HL-60 (cell line): ENCODE measurements around the gene TLR8.
A peak's percentile ranks its signal among the peaks of the same experiment; 100 is the strongest.

Experiments used
- DNase-seq, 2 experiments: peaks; one replicate each; pipeline ENCODE4 v3.0.0-alpha.2; 2010 to 2020; ENCODE audit warnings: low read depth in 1 of 2, low spot score in 1 of 2
- H3K27ac ChIP-seq: fragments of 250-450 bp; sonication (Bioruptor Pico); replicated peaks from 2 replicates; pipeline ENCODE4 v1.5.1; 2020; ENCODE audit warnings: mild to moderate bottlenecking, moderate library complexity
- H3K27me3 ChIP-seq: fragments of 250-450 bp; sonication (Bioruptor Pico); 2 replicates; pipeline ENCODE4 v1.5.1; 2021; ENCODE audit warnings: mild to moderate bottlenecking, moderate library complexity; ENCODE audit not compliant: insufficient read depth, poor library complexity, severe bottlenecking
- H3K4me3 ChIP-seq: replicated peaks from 2 replicates; pipeline ENCODE4 v1.5.1; 2011; ENCODE audit warnings: mild to moderate bottlenecking, control low read depth, low read length; ENCODE audit not compliant: insufficient read depth
- GABPA ChIP-seq: IDR thresholded peaks from 2 replicates; pipeline ENCODE4 v1.6.1; 2012; ENCODE audit warnings: low read depth
- POLR2AphosphoS5 ChIP-seq: IDR thresholded peaks from 2 replicates; pipeline ENCODE4 v1.6.1; 2012; ENCODE audit warnings: low read depth
- SPI1 ChIP-seq: IDR thresholded peaks from 2 replicates; pipeline ENCODE4 v1.6.1; 2012; ENCODE audit warnings: low read depth, mild to moderate bottlenecking, borderline replicate concordance
- TF ChIP-seq, protein P1 (sequence below): IDR thresholded peaks from one replicate; pipeline ENCODE4 v1.5.1; 2011; ENCODE audit warnings: low read length, control low read depth, inconsistent platforms; ENCODE audit not compliant: insufficient read depth
- TF ChIP-seq, protein P2 (sequence below): IDR thresholded peaks from 2 replicates; pipeline ENCODE4 v1.6.1; 2012; ENCODE audit warnings: low read depth; ENCODE audit not compliant: insufficient replicate concordance

TLR8 gene

DNA sequence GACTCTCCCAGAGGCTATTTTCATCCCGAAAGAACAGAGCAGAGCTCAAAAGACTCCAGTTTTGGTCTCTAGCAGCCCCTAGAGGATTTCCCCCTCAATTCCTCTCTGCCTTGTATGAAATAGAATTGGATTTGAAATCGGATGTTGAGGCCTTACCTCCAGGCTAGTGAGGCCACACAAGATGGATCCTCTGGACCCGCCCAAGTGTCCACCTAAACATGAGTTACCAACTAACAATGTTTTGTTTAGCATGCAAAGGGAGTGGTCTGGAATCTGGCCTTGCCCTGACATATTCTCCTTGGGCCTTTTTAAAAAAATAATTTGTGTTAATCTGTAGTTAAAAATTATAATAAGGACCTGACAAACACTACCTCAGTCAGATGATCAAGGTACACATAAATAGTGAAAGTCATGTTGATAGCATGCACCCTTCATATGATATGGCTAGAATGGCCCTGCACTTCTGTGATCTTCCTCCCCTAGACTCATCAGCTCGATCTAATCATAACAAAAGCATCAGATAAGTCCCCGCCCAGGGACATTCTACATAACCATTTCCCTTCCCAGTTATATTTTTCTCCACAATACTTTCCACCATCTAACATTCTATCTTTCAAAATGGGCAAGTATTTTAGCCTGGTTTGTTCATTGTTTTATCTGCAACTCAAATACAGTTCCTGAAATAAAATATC is 6.5 kb downstream of the TLR8 start:
- DNase-seq = no peak
- Histone ChIP-seq H3K27ac (no peak overlapping the region), H3K27me3 (no peaks in the 10 kb centered on the region), H3K4me3 (no peak overlapping the region)
- TF ChIP-seq, protein P1, sequence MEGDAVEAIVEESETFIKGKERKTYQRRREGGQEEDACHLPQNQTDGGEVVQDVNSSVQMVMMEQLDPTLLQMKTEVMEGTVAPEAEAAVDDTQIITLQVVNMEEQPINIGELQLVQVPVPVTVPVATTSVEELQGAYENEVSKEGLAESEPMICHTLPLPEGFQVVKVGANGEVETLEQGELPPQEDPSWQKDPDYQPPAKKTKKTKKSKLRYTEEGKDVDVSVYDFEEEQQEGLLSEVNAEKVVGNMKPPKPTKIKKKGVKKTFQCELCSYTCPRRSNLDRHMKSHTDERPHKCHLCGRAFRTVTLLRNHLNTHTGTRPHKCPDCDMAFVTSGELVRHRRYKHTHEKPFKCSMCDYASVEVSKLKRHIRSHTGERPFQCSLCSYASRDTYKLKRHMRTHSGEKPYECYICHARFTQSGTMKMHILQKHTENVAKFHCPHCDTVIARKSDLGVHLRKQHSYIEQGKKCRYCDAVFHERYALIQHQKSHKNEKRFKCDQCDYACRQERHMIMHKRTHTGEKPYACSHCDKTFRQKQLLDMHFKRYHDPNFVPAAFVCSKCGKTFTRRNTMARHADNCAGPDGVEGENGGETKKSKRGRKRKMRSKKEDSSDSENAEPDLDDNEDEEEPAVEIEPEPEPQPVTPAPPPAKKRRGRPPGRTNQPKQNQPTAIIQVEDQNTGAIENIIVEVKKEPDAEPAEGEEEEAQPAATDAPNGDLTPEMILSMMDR = no peak
- TF ChIP-seq, protein P2, sequence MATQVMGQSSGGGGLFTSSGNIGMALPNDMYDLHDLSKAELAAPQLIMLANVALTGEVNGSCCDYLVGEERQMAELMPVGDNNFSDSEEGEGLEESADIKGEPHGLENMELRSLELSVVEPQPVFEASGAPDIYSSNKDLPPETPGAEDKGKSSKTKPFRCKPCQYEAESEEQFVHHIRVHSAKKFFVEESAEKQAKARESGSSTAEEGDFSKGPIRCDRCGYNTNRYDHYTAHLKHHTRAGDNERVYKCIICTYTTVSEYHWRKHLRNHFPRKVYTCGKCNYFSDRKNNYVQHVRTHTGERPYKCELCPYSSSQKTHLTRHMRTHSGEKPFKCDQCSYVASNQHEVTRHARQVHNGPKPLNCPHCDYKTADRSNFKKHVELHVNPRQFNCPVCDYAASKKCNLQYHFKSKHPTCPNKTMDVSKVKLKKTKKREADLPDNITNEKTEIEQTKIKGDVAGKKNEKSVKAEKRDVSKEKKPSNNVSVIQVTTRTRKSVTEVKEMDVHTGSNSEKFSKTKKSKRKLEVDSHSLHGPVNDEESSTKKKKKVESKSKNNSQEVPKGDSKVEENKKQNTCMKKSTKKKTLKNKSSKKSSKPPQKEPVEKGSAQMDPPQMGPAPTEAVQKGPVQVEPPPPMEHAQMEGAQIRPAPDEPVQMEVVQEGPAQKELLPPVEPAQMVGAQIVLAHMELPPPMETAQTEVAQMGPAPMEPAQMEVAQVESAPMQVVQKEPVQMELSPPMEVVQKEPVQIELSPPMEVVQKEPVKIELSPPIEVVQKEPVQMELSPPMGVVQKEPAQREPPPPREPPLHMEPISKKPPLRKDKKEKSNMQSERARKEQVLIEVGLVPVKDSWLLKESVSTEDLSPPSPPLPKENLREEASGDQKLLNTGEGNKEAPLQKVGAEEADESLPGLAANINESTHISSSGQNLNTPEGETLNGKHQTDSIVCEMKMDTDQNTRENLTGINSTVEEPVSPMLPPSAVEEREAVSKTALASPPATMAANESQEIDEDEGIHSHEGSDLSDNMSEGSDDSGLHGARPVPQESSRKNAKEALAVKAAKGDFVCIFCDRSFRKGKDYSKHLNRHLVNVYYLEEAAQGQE = no peak
- no peak for TF ChIP-seq GABPA
- no peak for TF ChIP-seq POLR2AphosphoS5
- no peak for TF ChIP-seq SPI1

DNA sequence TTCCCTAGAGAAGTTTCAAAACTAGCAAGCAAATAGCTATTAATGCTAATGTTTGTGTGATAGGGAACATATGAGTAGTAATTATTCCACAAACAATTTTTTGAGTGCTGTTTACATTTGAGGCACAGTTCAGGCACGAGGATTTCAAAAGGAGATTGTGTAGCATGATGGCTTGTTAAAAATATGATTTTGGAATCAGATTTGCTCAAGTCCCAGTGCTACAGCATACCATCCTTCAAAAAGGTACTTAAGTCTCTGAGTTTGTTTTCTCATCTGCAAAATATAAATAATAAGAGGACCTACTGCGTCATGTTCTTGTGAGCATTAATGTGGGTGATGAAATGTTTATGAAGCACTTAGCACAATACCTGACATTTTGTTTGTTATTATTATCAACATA is 11.3 kb downstream of the TLR8 start:
- TF ChIP-seq SPI1 = no peak
- TF ChIP-seq, protein P2 = no peak
- TF ChIP-seq GABPA = no peak
- no peak for TF ChIP-seq POLR2AphosphoS5
- TF ChIP-seq, protein P1 = no peak
- no peak for DNase-seq
- Histone ChIP-seq H3K4me3 (no peak overlapping the region), H3K27ac (no peak overlapping the region), H3K27me3 (no peaks in the 10 kb centered on the region)

DNA sequence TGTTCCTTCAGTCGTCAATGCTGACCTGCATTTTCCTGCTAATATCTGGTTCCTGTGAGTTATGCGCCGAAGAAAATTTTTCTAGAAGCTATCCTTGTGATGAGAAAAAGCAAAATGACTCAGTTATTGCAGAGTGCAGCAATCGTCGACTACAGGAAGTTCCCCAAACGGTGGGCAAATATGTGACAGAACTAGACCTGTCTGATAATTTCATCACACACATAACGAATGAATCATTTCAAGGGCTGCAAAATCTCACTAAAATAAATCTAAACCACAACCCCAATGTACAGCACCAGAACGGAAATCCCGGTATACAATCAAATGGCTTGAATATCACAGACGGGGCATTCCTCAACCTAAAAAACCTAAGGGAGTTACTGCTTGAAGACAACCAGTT is 12.6 kb downstream of the TLR8 start:
- Histone ChIP-seq H3K4me3 (no peak overlapping the region), H3K27ac (no peak overlapping the region), H3K27me3 (no peaks in the 10 kb centered on the region)
- DNase-seq = peak; percentile 24 to 65
- TF ChIP-seq POLR2AphosphoS5 (no peak), GABPA (no peak), SPI1 (no peak)
- TF ChIP-seq, protein P1 = no peak
- TF ChIP-seq, protein P2 = no peak
